ENCODE data around the gene TNNI2.

- TF ChIP-seq, protein P1, sequence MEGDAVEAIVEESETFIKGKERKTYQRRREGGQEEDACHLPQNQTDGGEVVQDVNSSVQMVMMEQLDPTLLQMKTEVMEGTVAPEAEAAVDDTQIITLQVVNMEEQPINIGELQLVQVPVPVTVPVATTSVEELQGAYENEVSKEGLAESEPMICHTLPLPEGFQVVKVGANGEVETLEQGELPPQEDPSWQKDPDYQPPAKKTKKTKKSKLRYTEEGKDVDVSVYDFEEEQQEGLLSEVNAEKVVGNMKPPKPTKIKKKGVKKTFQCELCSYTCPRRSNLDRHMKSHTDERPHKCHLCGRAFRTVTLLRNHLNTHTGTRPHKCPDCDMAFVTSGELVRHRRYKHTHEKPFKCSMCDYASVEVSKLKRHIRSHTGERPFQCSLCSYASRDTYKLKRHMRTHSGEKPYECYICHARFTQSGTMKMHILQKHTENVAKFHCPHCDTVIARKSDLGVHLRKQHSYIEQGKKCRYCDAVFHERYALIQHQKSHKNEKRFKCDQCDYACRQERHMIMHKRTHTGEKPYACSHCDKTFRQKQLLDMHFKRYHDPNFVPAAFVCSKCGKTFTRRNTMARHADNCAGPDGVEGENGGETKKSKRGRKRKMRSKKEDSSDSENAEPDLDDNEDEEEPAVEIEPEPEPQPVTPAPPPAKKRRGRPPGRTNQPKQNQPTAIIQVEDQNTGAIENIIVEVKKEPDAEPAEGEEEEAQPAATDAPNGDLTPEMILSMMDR (conservative IDR thresholded peaks at IDR 0.05), result no peak; the same call in 1 of the 2 replicates
- no peak for TF ChIP-seq ZFX (IDR thresholded peaks at IDR 0.05)
Measured at GRCh38 chr11:1796413-1797011, 42.3 kb upstream of the TNNI2 start.

Measured in C4-2B (cell line).